GM12878 (cell line): ENCODE measurements around the gene KHNYN. TPM values are rescaled to one million over a fixed set of nuclear protein-coding genes. Genes with fewer than 3 reads are reported as not detected.

Experiments
- ATAC-seq: fragments of 200-7000 bp; cut with Tn5 transposase; 3 replicates; pipeline ENCODE4 v1.9.1; 2020; ENCODE audit warnings: mild to moderate bottlenecking, moderate library complexity
- BruUV-seq: library from RNA; stranded (reverse); fragments of 400-500 nt; replicated peaks from 2 replicates; lab custom pipeline; 2021; lab: Mats Ljungman, UMichigan
- CTCF ChIA-PET: fragments of 300-600 bp; sonication (Branson Sonifier 250); formaldehyde crosslinking; extraction: SDS; loops from one replicate; lab custom pipeline; 2021; ENCODE audit warnings: inconsistent platforms; lab: Yijun Ruan, JAX
- POLR2A ChIA-PET: fragments of 350-600 bp; formaldehyde crosslinking; extraction: SDS; loops from one replicate; lab custom pipeline; 2021; ENCODE audit warnings: inconsistent platforms; lab: Charles Lee
- RAD21 ChIA-PET: fragments of 300-600 bp; sonication (Branson Sonifier 250); formaldehyde crosslinking; loops from one replicate; lab custom pipeline; 2023; ENCODE audit warnings: antibody characterized with exemption; ENCODE audit not compliant: unreplicated experiment; lab: Charles Lee
- SMC1A ChIA-PET: fragments of 300-600 bp; sonication (Branson Sonifier 250); formaldehyde crosslinking; loops from one replicate; lab custom pipeline; 2023; ENCODE audit not compliant: unreplicated experiment, uncharacterized antibody; lab: Charles Lee
- DNase-seq: peaks from one replicate; pipeline ENCODE4 v3.0.0-alpha.2; 2011; ENCODE audit warnings: low read depth, low spot score
- FAIRE-seq: peaks from 3 replicates; lab custom pipeline; 2011; peaks lifted over from hg19 to GRCh38; lab: Jason Lieb, UNC
- H2AFZ ChIP-seq: 2 replicates; pipeline ENCODE4 v1.6.0; 2011; ENCODE audit warnings: low read depth, low read length, control low read depth; ENCODE audit not compliant: control insufficient read depth
- H3K27ac ChIP-seq: 2 replicates; pipeline ENCODE4 v1.5.1; 2011; ENCODE audit warnings: control low read depth; ENCODE audit not compliant: control insufficient read depth, insufficient read depth
- H3K27me3 ChIP-seq, 2 experiments: replicated peaks in 1 of 2; 2 replicates each; pipeline versions ENCODE4 v1.6.0 to v1.6.1; 2011; ENCODE audit warnings: low read length in 1 of 2; ENCODE audit not compliant: control insufficient read depth in 2 of 2, insufficient read depth in 2 of 2
- H3K36me3 ChIP-seq, 2 experiments: 2 replicates each; pipeline ENCODE4 v1.5.1; 2011; ENCODE audit warnings: low read length in 1 of 2; ENCODE audit not compliant: control insufficient read depth in 2 of 2, insufficient read depth in 2 of 2
- H3K4me1 ChIP-seq: 2 replicates; pipeline ENCODE4 v1.6.1; 2011; ENCODE audit warnings: mild to moderate bottlenecking, low read length, moderate library complexity, mixed read lengths; ENCODE audit not compliant: control insufficient read depth, insufficient read depth
- H3K4me2 ChIP-seq: 2 replicates; pipeline ENCODE4 v1.6.0; 2011; ENCODE audit warnings: control low read depth; ENCODE audit not compliant: control insufficient read depth, insufficient read depth
- H3K4me3 ChIP-seq: fragments of 200-600 bp; sonication (generic); 2 replicates; pipeline ENCODE4 v1.5.1; 2016
- H3K79me2 ChIP-seq: 2 replicates; pipeline ENCODE4 v1.6.0; 2011; ENCODE audit warnings: low read length; ENCODE audit not compliant: control insufficient read depth, insufficient read depth
- H3K9ac ChIP-seq: 2 replicates; pipeline ENCODE4 v1.8.0; 2011; ENCODE audit warnings: low read length, control low read depth, mixed read lengths; ENCODE audit not compliant: control insufficient read depth, insufficient read depth
- H3K9me3 ChIP-seq: replicated peaks from 3 replicates; pipeline ENCODE4 v1.5.1; 2011; ENCODE audit warnings: mild to moderate bottlenecking, low read length; ENCODE audit not compliant: control insufficient read depth, insufficient read depth
- H4K20me1 ChIP-seq: 2 replicates; pipeline ENCODE4 v1.6.0; 2011; ENCODE audit not compliant: control insufficient read depth, insufficient read depth
- CBX5 ChIP-seq: sonication (generic); IDR thresholded peaks from 2 replicates; pipeline ENCODE4 v1.6.1; 2016; ENCODE audit warnings: low read depth, moderate library complexity, mild to moderate bottlenecking, inconsistent platforms
- E2F4 ChIP-seq: IDR thresholded peaks from 2 replicates; pipeline ENCODE4 v1.6.1; 2012; ENCODE audit warnings: low read depth, low read length, improper control_type of control experiment
- EED ChIP-seq: sonication (generic); IDR thresholded peaks from 2 replicates; pipeline ENCODE4 v1.6.1; 2016; ENCODE audit warnings: antibody characterized with exemption, low read depth
- FOXM1 ChIP-seq: IDR thresholded peaks from 2 replicates; pipeline ENCODE4 v1.6.1; 2012; ENCODE audit warnings: low read depth, mild to moderate bottlenecking, inconsistent platforms, low read length, moderate library complexity
- HSF1 ChIP-seq: fragments of 150-350 bp; IDR thresholded peaks from 2 replicates; pipeline ENCODE4 v1.6.1; 2014; ENCODE audit warnings: mild to moderate bottlenecking, low read depth, low read length
- IKZF1 ChIP-seq: fragments of 450-650 bp; conservative IDR thresholded peaks from 2 replicates; pipeline ENCODE4 v1.6.1; 2017; ENCODE audit warnings: antibody characterized with exemption, mild to moderate bottlenecking
- IRF5 ChIP-seq: fragments of 450-650 bp; IDR thresholded peaks from 2 replicates; pipeline ENCODE4 v1.6.1; 2017; ENCODE audit warnings: borderline replicate concordance
- KDM1A ChIP-seq: fragments of 200-600 bp; sonication (generic); IDR thresholded peaks from 2 replicates; pipeline ENCODE4 v1.6.1; 2016; ENCODE audit warnings: borderline replicate concordance
- KLF5 ChIP-seq: fragments of 450-650 bp; IDR thresholded peaks from 2 replicates; pipeline ENCODE4 v1.6.1; 2014; ENCODE audit warnings: mild to moderate bottlenecking; ENCODE audit not compliant: partially characterized antibody
- MYC ChIP-seq: IDR thresholded peaks from 2 replicates; pipeline ENCODE4 v1.6.1; 2011; ENCODE audit warnings: mild to moderate bottlenecking, low read length, moderate library complexity, inconsistent platforms; ENCODE audit not compliant: insufficient read depth, insufficient replicate concordance, insufficient read length, severe bottlenecking
- SIN3A ChIP-seq: IDR thresholded peaks from 2 replicates; pipeline ENCODE4 v1.6.1; 2012; ENCODE audit warnings: low read depth, low read length, improper control_type of control experiment
- SMC3 ChIP-seq: IDR thresholded peaks from 2 replicates; pipeline ENCODE4 v1.6.1; 2011; ENCODE audit warnings: low read length, improper control_type of control experiment, borderline replicate concordance
- TCF7 ChIP-seq: IDR thresholded peaks from 2 replicates; pipeline ENCODE4 v1.6.1; 2014; ENCODE audit warnings: antibody characterized with exemption, borderline replicate concordance
- ZBTB33 ChIP-seq: fragments of 450-650 bp; IDR thresholded peaks from 2 replicates; pipeline ENCODE4 v1.6.1; 2017; ENCODE audit warnings: mild to moderate bottlenecking
- ZNF207 ChIP-seq: fragments of 450-650 bp; IDR thresholded peaks from 2 replicates; pipeline ENCODE4 v1.6.1; 2014; ENCODE audit warnings: antibody characterized with exemption, mild to moderate bottlenecking, borderline replicate concordance
- ZZZ3 ChIP-seq: IDR thresholded peaks from 2 replicates; pipeline ENCODE4 v1.6.1; 2011; ENCODE audit warnings: low read depth; ENCODE audit not compliant: control insufficient read depth, insufficient read length
- WGBS: methylation state at CpG from one replicate; pipeline ENCODE4 v1.1.6; 2016; ENCODE audit warnings: low lambda C conversion rate; ENCODE audit not compliant: insufficient replicate concordance, insufficient coverage; ENCODE audit errors: missing lambda C conversion rate; 5-methylcytosine and 5-hydroxymethylcytosine counted together
- in situ Hi-C: fragments of 300-500 bp; cut with MboI; formaldehyde crosslinking; loops from 9 replicates; pipeline ENCODE4 v1.14.3; 2018; ENCODE audit warnings: mixed read lengths
- intact Hi-C: fragments of 100-400 bp; cut with micrococcal nuclease; formaldehyde crosslinking; loops from one replicate; pipeline ENCODE4 v1.14.2; 2022; ENCODE audit not compliant: unreplicated experiment
- polyA plus RNA-seq, 11 experiments: library from polyadenylated mRNA; depleted of rRNA in 4 of 11; unstranded in 6 of 11; stranded (reverse) in 5 of 11; fragments of >200 nt; fragmentation: Nextera tagmentation in 4 of 11; fragmentation: Illumina TruSeq in 1 of 11; extraction: Ambion mirVana in 4 of 11; extraction: Trizol in 1 of 11; gene quantifications; 1 replicate in 1 of 11; 2 replicates in 10 of 11; pipeline versions ENCODE4 v1.2.1 to v1.2.3, GENCODE V29; 2011 to 2016; ENCODE audit warnings: inconsistent platforms in 2 of 11, missing spikeins in 2 of 11, low read depth in 1 of 11
- total RNA-seq, 4 experiments: library from RNA; depleted of rRNA in 3 of 4; stranded (reverse); fragments of >200 nt in 3 of 4; fragmentation: Illumina TruSeq in 1 of 4; extraction: Trizol in 1 of 4; gene quantifications; 2 replicates each; pipeline versions ENCODE4 v1.2.1 to v1.2.3, GENCODE V29; 2013 to 2021

Gene KHNYN
- total and polyA plus RNA-seq, 10 of the 15 experiments (the other 5 are each of a cell fraction or from before 2014, with no cell fraction given): 1.4 to 34.7 (median 21.5) TPM

- no peak for TF ChIP-seq MYC
- no peak for TF ChIP-seq EED
- no peak for TF ChIP-seq SIN3A
- no peak for TF ChIP-seq KLF5
- TF ChIP-seq TCF7: no peak
- no peak for TF ChIP-seq HSF1
These were observed 34.4 kb downstream of the KHNYN start (continued) for GRCh38 chr14:24463884-24464785.

GRCh38 chr14:24465368-24465767 is 35.6 kb downstream of the KHNYN start:
- H3K9ac ChIP-seq: no peak overlapping the region
- H3K4me2 ChIP-seq: no peak overlapping the region
- no peaks in the 10 kb centered on the region for H3K9me3 ChIP-seq
- in situ Hi-C loops (no loop called here), intact Hi-C loops (no loop called here)
- no peak overlapping the region for H3K27ac ChIP-seq
- WGBS: 97% methylated on average over 3 of the region's 3 CpGs
- no peaks in the 10 kb centered on the region for H4K20me1 ChIP-seq
- H3K27me3 ChIP-seq: no peaks in the 10 kb centered on the region
- RAD21 ChIA-PET: no interaction called here
- SMC1A ChIA-PET: no interaction called here
- peaks cover 7% of the 10 kb centered on the region for H3K4me1 ChIP-seq
- no peaks in the 10 kb centered on the region for H3K36me3 ChIP-seq
- no peak overlapping the region for H2AFZ ChIP-seq
- BruUV-seq: no TSS peak
- no peak overlapping the region for H3K4me3 ChIP-seq
- POLR2A ChIA-PET: no interaction called here
- H3K79me2 ChIP-seq: no peaks in the 10 kb centered on the region
- FAIRE-seq: peak; percentile 83
- CTCF ChIA-PET: no interaction called here
- no peak for ATAC-seq
- no peak for DNase-seq
- TF ChIP-seq IKZF1 (no peak), E2F4 (no peak), ZNF207 (no peak), CBX5 (no peak), IRF5 (no peak), FOXM1 (no peak), ZBTB33 (no peak), SMC3 (no peak), ZZZ3 (no peak), KDM1A (no peak)
